ENCODE measurements around the gene ONECUT3.
A peak's percentile ranks its signal among the peaks of the same experiment; 100 is the strongest.

The ONECUT3 gene

DNA sequence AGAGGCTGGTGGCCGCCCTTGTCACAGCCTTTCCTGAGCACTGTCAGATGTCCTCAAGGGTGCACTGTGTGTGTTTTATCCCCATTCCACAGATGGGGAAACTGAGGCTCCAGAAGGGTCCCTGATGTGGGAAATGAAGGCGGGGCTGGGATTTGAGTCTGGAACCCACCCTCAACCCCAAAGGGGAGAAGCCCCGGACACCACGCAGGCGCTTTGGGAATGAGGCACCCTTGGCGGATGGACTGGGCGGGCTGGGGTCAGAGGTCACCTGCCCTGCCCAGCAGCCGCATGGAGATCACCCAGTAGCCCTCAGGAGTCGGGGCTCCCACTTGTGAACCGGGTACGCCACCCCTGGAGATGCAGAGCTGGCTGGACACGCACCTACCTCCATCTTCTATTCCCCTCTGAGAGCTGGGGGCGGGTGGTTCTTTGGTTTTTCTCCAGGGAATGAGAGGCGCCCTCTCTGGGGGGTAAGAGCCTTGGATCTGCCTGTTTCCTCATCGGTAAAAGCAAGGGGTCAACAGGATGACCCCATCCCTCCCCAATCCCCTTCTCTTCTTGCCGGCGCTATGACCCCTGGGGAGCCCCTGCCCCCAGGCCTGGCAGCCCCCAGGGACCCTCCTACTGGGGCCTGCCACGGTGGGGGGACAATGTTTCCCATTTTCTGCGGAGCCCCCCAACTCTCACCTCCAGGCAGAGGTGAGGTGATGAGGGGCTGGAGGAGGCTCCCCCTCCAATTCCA, 8.3 kb upstream of the ONECUT3 start:
- Histone ChIP-seq H2BK12ac (ENCODE audit: low read length) (peak overlapping the region; percentile 4), H2BK120ac (ENCODE audit: low read depth, low read length) (peak overlapping the region; percentile 74), H3K9me3 (replicated peaks in 1 of 2; ENCODE audit: control insufficient read depth in 2 of 2, insufficient read depth in 1 of 2, low read depth in 1 of 2, low read length in 2 of 2) (no peaks in the 10 kb centered on the region), H3K18ac (ENCODE audit: low read length) (peak overlapping the region; percentile 85), H3K23ac (ENCODE audit: low read depth, low read length, poor library complexity) (peak overlapping the region; percentile 2), H3K27me3 (ENCODE audit: control insufficient read depth in 3 of 3, insufficient read depth in 3 of 3, low read depth in 1 of 3, low read length in 3 of 3) (peaks cover 31 to 53% (median 49%) of the 10 kb centered on the region in 3 experiments), H2BK5ac (ENCODE audit: low read length) (no peak overlapping the region), H3K9ac (ENCODE audit: low read depth, low read length, poor library complexity) (no peak overlapping the region), H3K27ac (replicated peaks; ENCODE audit: low read length) (no peak overlapping the region), H3K79me1 (ENCODE audit: low read depth, low read length) (no peaks in the 10 kb centered on the region), H2AK5ac (ENCODE audit: low read depth, low read length) (peak overlapping the region; percentile 30), H3K4me1 (ENCODE audit: control insufficient read depth in 2 of 2, insufficient read depth in 1 of 2, low read depth in 1 of 2, low read length in 2 of 2) (peaks cover 12 to 18% of the 10 kb centered on the region in 2 donors), H4K91ac (ENCODE audit: low read depth, low read length, poor library complexity) (no peak overlapping the region), H3K4me2 (ENCODE audit: insufficient read depth, low read length, poor library complexity, severe bottlenecking) (no peak overlapping the region), H4K8ac (ENCODE audit: low read depth, low read length) (no peak overlapping the region), H2AFZ (ENCODE audit: low read length) (peak overlapping the region; percentile 66), H3K14ac (ENCODE audit: low read length) (no peak overlapping the region), H3K4me3 (ENCODE audit: low read length in 2 of 2) (no peak overlapping the region), H3K4ac (ENCODE audit: low read length) (no peak overlapping the region), H2BK15ac (ENCODE audit: low read length) (peak overlapping the region; percentile 72), H3K36me3 (replicated peaks in 1 of 2; ENCODE audit: control insufficient read depth in 2 of 2, insufficient read depth in 2 of 2, low read length in 2 of 2) (no peaks in the 10 kb centered on the region)
- no CpG with 5 or more reads among the region's 19 CpGs for WGBS, 2 donors (ENCODE audit: extremely low coverage in 2 of 2, insufficient read length in 2 of 2, insufficient replicate concordance in 1 of 2)
- no peak for DNase-seq (ENCODE audit: low spot score)

DNA sequence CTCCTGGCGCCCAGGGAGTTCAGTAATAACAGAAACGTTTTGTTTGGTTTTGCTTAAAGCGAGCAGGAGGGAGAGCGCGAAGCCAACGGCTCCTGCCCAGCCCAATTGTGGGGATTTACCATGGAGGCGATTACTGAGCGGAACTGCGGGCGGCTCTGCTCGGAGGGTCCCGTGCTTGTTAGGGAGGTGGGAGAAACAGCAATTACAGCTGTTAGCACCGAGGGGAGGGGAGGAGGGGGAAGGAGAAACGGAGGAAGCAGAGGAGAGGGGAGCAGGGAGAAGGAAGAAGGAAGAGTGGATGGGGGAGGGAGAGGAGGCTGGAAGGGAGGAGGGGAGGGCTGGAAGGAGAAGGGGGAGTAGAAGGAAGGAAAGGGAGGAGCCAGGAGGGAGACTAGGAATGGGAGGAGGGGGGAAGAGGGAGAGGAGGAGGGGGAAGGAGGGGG, 7.7 kb upstream of the ONECUT3 start:
- Histone ChIP-seq H3K9ac (ENCODE audit: low read depth, low read length, poor library complexity) (no peak overlapping the region), H3K27ac (replicated peaks; ENCODE audit: low read length) (no peak overlapping the region), H2BK15ac (ENCODE audit: low read length) (no peak overlapping the region), H3K14ac (ENCODE audit: low read length) (no peak overlapping the region), H2BK12ac (ENCODE audit: low read length) (peak overlapping the region; percentile 4), H3K4me2 (ENCODE audit: insufficient read depth, low read length, poor library complexity, severe bottlenecking) (no peak overlapping the region), H3K36me3 (replicated peaks in 1 of 2; ENCODE audit: control insufficient read depth in 2 of 2, insufficient read depth in 2 of 2, low read length in 2 of 2) (no peaks in the 10 kb centered on the region), H3K18ac (ENCODE audit: low read length) (peak overlapping the region; percentile 85), H2AK5ac (ENCODE audit: low read depth, low read length) (peak overlapping the region; percentile 30), H3K27me3 (ENCODE audit: control insufficient read depth in 3 of 3, insufficient read depth in 3 of 3, low read depth in 1 of 3, low read length in 3 of 3) (peaks cover 36 to 59% (median 55%) of the 10 kb centered on the region in 3 experiments), H2BK120ac (ENCODE audit: low read depth, low read length) (no peak overlapping the region), H2AFZ (ENCODE audit: low read length) (peak overlapping the region; percentile 66), H4K8ac (ENCODE audit: low read depth, low read length) (no peak overlapping the region), H3K4me3 (ENCODE audit: low read length in 2 of 2) (no peak overlapping the region), H3K4me1 (ENCODE audit: control insufficient read depth in 2 of 2, insufficient read depth in 1 of 2, low read depth in 1 of 2, low read length in 2 of 2) (peaks cover 12 to 18% of the 10 kb centered on the region in 2 donors), H3K4ac (ENCODE audit: low read length) (no peak overlapping the region), H3K79me1 (ENCODE audit: low read depth, low read length) (no peaks in the 10 kb centered on the region), H4K91ac (ENCODE audit: low read depth, low read length, poor library complexity) (no peak overlapping the region), H3K9me3 (replicated peaks in 1 of 2; ENCODE audit: control insufficient read depth in 2 of 2, insufficient read depth in 1 of 2, low read depth in 1 of 2, low read length in 2 of 2) (no peaks in the 10 kb centered on the region), H3K23ac (ENCODE audit: low read depth, low read length, poor library complexity) (no peak overlapping the region), H2BK5ac (ENCODE audit: low read length) (no peak overlapping the region)
- WGBS, 2 donors (ENCODE audit: extremely low coverage in 2 of 2, insufficient read length in 2 of 2, insufficient replicate concordance in 1 of 2), result no CpG with 5 or more reads among the region's 14 CpGs
- DNase-seq (ENCODE audit: low spot score), result no peak

DNA sequence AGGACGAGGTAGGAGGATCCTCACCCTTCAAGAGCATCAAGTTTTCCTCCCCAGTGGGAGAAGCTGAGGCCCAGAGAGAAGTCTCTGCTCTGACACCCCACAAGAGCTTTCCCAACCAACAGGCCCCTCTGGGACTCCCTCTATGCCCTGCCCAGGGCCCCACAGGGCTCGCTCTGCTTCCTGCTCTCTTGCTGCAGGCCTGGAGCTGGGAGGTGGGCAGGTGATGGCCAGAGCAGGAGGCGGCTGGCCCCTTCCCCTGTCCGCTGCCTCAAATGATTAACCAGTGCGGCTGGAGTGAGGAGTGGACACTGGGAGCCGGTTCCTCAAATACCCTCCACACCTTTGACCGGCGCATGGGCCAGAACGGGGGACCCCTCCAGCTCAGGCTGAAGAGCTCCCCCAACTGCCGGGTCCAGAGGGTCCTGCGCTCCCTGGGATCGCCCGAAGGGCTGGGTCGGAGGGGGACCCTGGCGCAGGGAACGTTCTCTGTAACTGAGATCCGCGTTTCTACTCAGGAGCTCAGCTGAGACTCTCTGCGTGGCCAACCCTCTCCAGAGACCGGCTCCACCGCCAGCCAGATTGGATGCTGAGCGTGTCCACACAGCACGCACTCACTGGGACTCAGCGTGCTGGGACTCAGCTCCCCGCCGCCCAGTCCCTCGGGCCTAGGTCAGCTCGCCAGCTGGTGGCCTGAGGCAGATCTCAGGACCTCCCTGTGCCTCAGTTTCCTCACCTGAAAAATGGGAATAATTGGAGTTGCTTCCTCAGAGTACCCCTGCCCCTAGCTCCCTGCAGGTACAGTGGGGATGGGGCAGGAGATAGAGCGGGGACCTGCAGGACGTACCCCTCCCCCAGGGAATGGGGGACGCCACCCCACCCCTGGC, 6.7 kb upstream of the ONECUT3 start:
- H3K4me2 ChIP-seq (ENCODE audit: insufficient read depth, low read length, poor library complexity, severe bottlenecking), result no peak overlapping the region
- H2BK15ac ChIP-seq (ENCODE audit: low read length), result peak overlapping the region; percentile 93
- peak overlapping the region; percentile 99 for H2BK120ac ChIP-seq (ENCODE audit: low read depth, low read length)
- DNase-seq (ENCODE audit: low spot score), result no peak
- H3K9me3 ChIP-seq (replicated peaks in 1 of 2; ENCODE audit: control insufficient read depth in 2 of 2, insufficient read depth in 1 of 2, low read depth in 1 of 2, low read length in 2 of 2), result no peaks in the 10 kb centered on the region
- H3K9ac ChIP-seq (ENCODE audit: low read depth, low read length, poor library complexity), result peak overlapping the region; percentile 37
- peaks cover 46 to 70% (median 66%) of the 10 kb centered on the region in 3 experiments for H3K27me3 ChIP-seq (ENCODE audit: control insufficient read depth in 3 of 3, insufficient read depth in 3 of 3, low read depth in 1 of 3, low read length in 3 of 3)
- peak overlapping the region; percentile 65 for H3K23ac ChIP-seq (ENCODE audit: low read depth, low read length, poor library complexity)
- H2AFZ ChIP-seq (ENCODE audit: low read length), result no peak overlapping the region
- no peaks in the 10 kb centered on the region for H3K79me1 ChIP-seq (ENCODE audit: low read depth, low read length)
- H3K18ac ChIP-seq (ENCODE audit: low read length), result peak overlapping the region; percentile 95
- H4K8ac ChIP-seq (ENCODE audit: low read depth, low read length), result peak overlapping the region; percentile 50
- peak overlapping the region; percentile 31 for H2BK12ac ChIP-seq (ENCODE audit: low read length)
- no CpG with 5 or more reads among the region's 31 CpGs for WGBS, 2 donors (ENCODE audit: extremely low coverage in 2 of 2, insufficient read length in 2 of 2, insufficient replicate concordance in 1 of 2)
- peaks cover 12 to 18% of the 10 kb centered on the region in 2 donors for H3K4me1 ChIP-seq (ENCODE audit: control insufficient read depth in 2 of 2, insufficient read depth in 1 of 2, low read depth in 1 of 2, low read length in 2 of 2)
- no peaks in the 10 kb centered on the region for H3K36me3 ChIP-seq (replicated peaks in 1 of 2; ENCODE audit: control insufficient read depth in 2 of 2, insufficient read depth in 2 of 2, low read length in 2 of 2)
- H3K4ac ChIP-seq (ENCODE audit: low read length), result no peak overlapping the region
- peak overlapping the region; percentile 94 for H2AK5ac ChIP-seq (ENCODE audit: low read depth, low read length)
- no peak overlapping the region for H3K27ac ChIP-seq (replicated peaks; ENCODE audit: low read length)
- H4K91ac ChIP-seq (ENCODE audit: low read depth, low read length, poor library complexity), result no peak overlapping the region
- no peak overlapping the region for H3K14ac ChIP-seq (ENCODE audit: low read length)
- H2BK5ac ChIP-seq (ENCODE audit: low read length), result no peak overlapping the region
- peak overlapping the region in 1 of 2 donors; percentile 61 for H3K4me3 ChIP-seq (ENCODE audit: low read length in 2 of 2)

Data from neuronal stem cell (in vitro differentiated cells).